ENCODE results near the gene ZNF205. TPM values are rescaled to one million over a fixed set of nuclear protein-coding genes. Genes with fewer than 3 reads are reported as not detected.
A peak's percentile ranks its signal among the peaks of the same experiment; 100 is the strongest.

ZNF205 gene
- total and polyA plus RNA-seq, 2 of the 13 experiments (the other 11 are each of a cell fraction or from before 2014, with no cell fraction given), result 5.8 to 10.2 TPM

- TF ChIP-seq TARDBP (CRISPR knock-in tag; IDR thresholded peaks at IDR 0.05), result peak; percentile 69; the same call in 1 of the 2 replicates
- TF ChIP-seq ZNF703 (CRISPR knock-in tag; IDR thresholded peaks at IDR 0.05; ENCODE audit: borderline replicate concordance), result no peak
- no peak for TF ChIP-seq HOXA9 (CRISPR knock-in tag; IDR thresholded peaks at IDR 0.05; ENCODE audit: borderline replicate concordance)
- TF ChIP-seq, protein P1, sequence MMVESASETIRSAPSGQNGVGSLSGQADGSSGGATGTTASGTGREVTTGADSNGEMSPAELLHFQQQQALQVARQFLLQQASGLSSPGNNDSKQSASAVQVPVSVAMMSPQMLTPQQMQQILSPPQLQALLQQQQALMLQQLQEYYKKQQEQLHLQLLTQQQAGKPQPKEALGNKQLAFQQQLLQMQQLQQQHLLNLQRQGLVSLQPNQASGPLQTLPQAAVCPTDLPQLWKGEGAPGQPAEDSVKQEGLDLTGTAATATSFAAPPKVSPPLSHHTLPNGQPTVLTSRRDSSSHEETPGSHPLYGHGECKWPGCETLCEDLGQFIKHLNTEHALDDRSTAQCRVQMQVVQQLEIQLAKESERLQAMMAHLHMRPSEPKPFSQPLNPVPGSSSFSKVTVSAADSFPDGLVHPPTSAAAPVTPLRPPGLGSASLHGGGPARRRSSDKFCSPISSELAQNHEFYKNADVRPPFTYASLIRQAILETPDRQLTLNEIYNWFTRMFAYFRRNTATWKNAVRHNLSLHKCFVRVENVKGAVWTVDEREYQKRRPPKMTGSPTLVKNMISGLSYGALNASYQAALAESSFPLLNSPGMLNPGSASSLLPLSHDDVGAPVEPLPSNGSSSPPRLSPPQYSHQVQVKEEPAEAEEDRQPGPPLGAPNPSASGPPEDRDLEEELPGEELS (CRISPR knock-in tag; IDR thresholded peaks at IDR 0.05), result peak; percentile 34
- no peak for TF ChIP-seq CSRNP1 (CRISPR knock-in tag; IDR thresholded peaks at IDR 0.05)
- no peak for TF ChIP-seq KLF12 (CRISPR knock-in tag; IDR thresholded peaks at IDR 0.05; ENCODE audit: borderline replicate concordance)
- peak; percentile 98 for TF ChIP-seq MAF1 (CRISPR knock-in tag; IDR thresholded peaks at IDR 0.05; ENCODE audit: borderline replicate concordance)
- TF ChIP-seq, protein P2, sequence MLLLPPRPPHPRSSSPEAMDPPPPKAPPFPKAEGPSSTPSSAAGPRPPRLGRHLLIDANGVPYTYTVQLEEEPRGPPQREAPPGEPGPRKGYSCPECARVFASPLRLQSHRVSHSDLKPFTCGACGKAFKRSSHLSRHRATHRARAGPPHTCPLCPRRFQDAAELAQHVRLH (CRISPR knock-in tag; IDR thresholded peaks at IDR 0.05; ENCODE audit: borderline replicate concordance, low read depth), result no peak
- peak; percentile 93 for TF ChIP-seq HOXA5 (CRISPR knock-in tag; IDR thresholded peaks at IDR 0.05)
- peak; percentile 72; the same call in 1 of the 2 replicates for TF ChIP-seq ERF (CRISPR knock-in tag; IDR thresholded peaks at IDR 0.05)
- peak; percentile 25; the same call in 1 of the 2 replicates for TF ChIP-seq RBAK (CRISPR knock-in tag; IDR thresholded peaks at IDR 0.05)
- TF ChIP-seq DMAP1 (CRISPR knock-in tag; IDR thresholded peaks at IDR 0.05), result no peak; the same call in 1 of the 2 replicates
- no peak for TF ChIP-seq ATAD3A (CRISPR knock-in tag; IDR thresholded peaks at IDR 0.05)
- peak; percentile 56; the same call in 1 of the 2 replicates for TF ChIP-seq ZNF552 (CRISPR knock-in tag; IDR thresholded peaks at IDR 0.05; ENCODE audit: borderline replicate concordance)
- TF ChIP-seq ZNF292 (CRISPR knock-in tag; IDR thresholded peaks at IDR 0.05; ENCODE audit: borderline replicate concordance, low read depth), result no peak
- 0 out of 2 replicates have a peak, but pooled peaks have one; percentile 41 for TF ChIP-seq ATF6 (CRISPR knock-in tag; conservative IDR thresholded peaks at IDR 0.05)
- no peak; the same call in 1 of the 2 replicates for TF ChIP-seq MEIS2 (CRISPR knock-in tag; IDR thresholded peaks at IDR 0.05)
- TF ChIP-seq, protein P3, sequence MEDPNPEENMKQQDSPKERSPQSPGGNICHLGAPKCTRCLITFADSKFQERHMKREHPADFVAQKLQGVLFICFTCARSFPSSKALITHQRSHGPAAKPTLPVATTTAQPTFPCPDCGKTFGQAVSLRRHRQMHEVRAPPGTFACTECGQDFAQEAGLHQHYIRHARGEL (CRISPR knock-in tag; IDR thresholded peaks at IDR 0.05), result no peak
- TF ChIP-seq ELF1 (CRISPR knock-in tag; IDR thresholded peaks at IDR 0.05), result peak; percentile 56
- TF ChIP-seq HES4 (CRISPR knock-in tag; IDR thresholded peaks at IDR 0.05; ENCODE audit: borderline replicate concordance), result peak; percentile 76; the same call in 1 of the 2 replicates
- peak; percentile 52; the same call in 1 of the 2 replicates for TF ChIP-seq YEATS2 (CRISPR knock-in tag; IDR thresholded peaks at IDR 0.05; ENCODE audit: borderline replicate concordance)
- no peak for TF ChIP-seq RFX1 (IDR thresholded peaks at IDR 0.05)
- TF ChIP-seq STAT5B (CRISPR knock-in tag; IDR thresholded peaks at IDR 0.05), result 0 out of 2 replicates have a peak, but pooled peaks have one; percentile 46
- TF ChIP-seq SMAD1 (CRISPR knock-in tag; IDR thresholded peaks at IDR 0.05; ENCODE audit: borderline replicate concordance, low read depth), result no peak
These were observed 40.0 kb downstream of the ZNF205 start (continued) for GRCh38 chr16:3152277-3152990.

All from HepG2 (cell line).